Caco-2 (cell line): Measurements from ENCODE around the gene AMPD3. TPM values are rescaled to one million over a fixed set of nuclear protein-coding genes. Genes with fewer than 3 reads are reported as not detected.

ENCODE experiments used
- BruUV-seq: library from RNA; stranded (reverse); fragments of 400-500 nt; replicated peaks from 2 replicates; lab custom pipeline; 2021; lab: Mats Ljungman, UMichigan
- CTCF ChIA-PET: fragments of 300-600 bp; sonication (Branson Sonifier 250); formaldehyde crosslinking; loops from one replicate; lab custom pipeline; 2022; ENCODE audit warnings: antibody characterized with exemption; lab: Charles Lee
- POLR2A ChIA-PET: fragments of 300-600 bp; sonication (Branson Sonifier 250); formaldehyde crosslinking; loops from one replicate; lab custom pipeline; 2022; ENCODE audit warnings: antibody characterized with exemption; lab: Charles Lee
- DNase-seq, 2 experiments: peaks; one replicate each; pipeline versions ENCODE4 v3.0.0 to v3.0.0-alpha.2; 2020 to 2022
- H3K27me3 ChIP-seq: replicated peaks from 2 replicates; pipeline ENCODE4 v1.6.0; 2011; ENCODE audit warnings: low read length; ENCODE audit not compliant: control insufficient read depth, insufficient read depth
- H3K36me3 ChIP-seq: 2 replicates; pipeline ENCODE4 v1.5.1; 2011; ENCODE audit warnings: low read length; ENCODE audit not compliant: control insufficient read depth, insufficient read depth
- H3K4me1 ChIP-seq: fragments of 250-450 bp; sonication (Bioruptor Pico); 2 replicates; pipeline ENCODE4 v1.5.1; 2020; ENCODE audit warnings: mild to moderate bottlenecking
- H3K4me3 ChIP-seq: 2 replicates; pipeline ENCODE4 v1.5.1; 2011; ENCODE audit warnings: low read depth, mild to moderate bottlenecking, control low read depth, low read length
- H3K9me3 ChIP-seq: fragments of 250-450 bp; sonication (Bioruptor Pico); 2 replicates; pipeline ENCODE4 v1.5.1; 2020; ENCODE audit warnings: mild to moderate bottlenecking, moderate library complexity
- H3K27ac Mint-ChIP-seq: one replicate; pipeline ENCODE4 v1.8.0; 2022; ENCODE audit warnings: mixed read lengths; ENCODE audit not compliant: unreplicated experiment
- H3K27me3 Mint-ChIP-seq: one replicate; pipeline ENCODE4 v1.8.0; 2022; ENCODE audit warnings: mixed read lengths; ENCODE audit not compliant: insufficient read depth, unreplicated experiment
- H3K36me3 Mint-ChIP-seq: one replicate; pipeline ENCODE4 v1.8.0; 2022; ENCODE audit warnings: mild to moderate bottlenecking, mixed read lengths; ENCODE audit not compliant: insufficient read depth, unreplicated experiment
- H3K4me1 Mint-ChIP-seq: one replicate; pipeline ENCODE4 v1.8.0; 2022; ENCODE audit warnings: low read depth, mixed read lengths; ENCODE audit not compliant: unreplicated experiment
- H3K4me3 Mint-ChIP-seq: one replicate; pipeline ENCODE4 v1.8.0; 2022; ENCODE audit warnings: mild to moderate bottlenecking, moderate library complexity, mixed read lengths; ENCODE audit not compliant: unreplicated experiment
- H3K9me3 Mint-ChIP-seq: one replicate; pipeline ENCODE4 v1.8.0; 2022; ENCODE audit warnings: mixed read lengths; ENCODE audit not compliant: unreplicated experiment
- CTCF ChIP-seq, 2 experiments: fragments of 200-600 bp in 1 of 2; IDR thresholded peaks; 1 replicate in 1 of 2; 2 replicates in 1 of 2; pipeline versions ENCODE4 v1.5.1 to v1.8.0; 2011 to 2022; ENCODE audit warnings: antibody characterized with exemption in 1 of 2, control low read depth in 1 of 2, inconsistent platforms in 1 of 2, low read depth in 1 of 2, low read length in 1 of 2, mild to moderate bottlenecking in 1 of 2, moderate library complexity in 1 of 2; ENCODE audit not compliant: insufficient read depth in 1 of 2, severe bottlenecking in 1 of 2, unreplicated experiment in 1 of 2
- intact Hi-C: fragments of 100-400 bp; cut with micrococcal nuclease; formaldehyde crosslinking; loops from one replicate; pipeline ENCODE4 v1.10.0; 2022; ENCODE audit not compliant: unreplicated experiment
- total RNA-seq: library from RNA; stranded (reverse); gene quantifications from 2 replicates; pipeline ENCODE4 v1.2.3, GENCODE V29; 2022

The AMPD3 gene
- total RNA-seq, 1 experiment from 2014 or later = 13.4 TPM

- peaks cover 32% of the 10 kb centered on the region for H3K36me3 Mint-ChIP-seq
- no peak for TF ChIP-seq CTCF (IDR thresholded peaks at IDR 0.05; ENCODE audit: insufficient read depth in 1 of 2, low read depth in 1 of 2, low read length in 1 of 2, severe bottlenecking in 1 of 2, unreplicated experiment in 1 of 2)
- H3K27me3 Mint-ChIP-seq = no peaks in the 10 kb centered on the region
- Histone ChIP-seq H3K4me3 (no peak overlapping the region), H3K9me3 (no peaks in the 10 kb centered on the region), H3K27me3 (no peaks in the 10 kb centered on the region), H3K4me1 (peaks cover 15% of the 10 kb centered on the region), H3K36me3 (no peaks in the 10 kb centered on the region; the same call in 1 of the 2 replicates)
- no peak for DNase-seq
- no peak overlapping the region for H3K4me3 Mint-ChIP-seq
- H3K4me1 Mint-ChIP-seq = peaks cover 8% of the 10 kb centered on the region
- BruUV-seq = no TSS peak
- H3K9me3 Mint-ChIP-seq = no peaks in the 10 kb centered on the region
- POLR2A ChIA-PET = no interaction called here
- H3K27ac Mint-ChIP-seq = no peak overlapping the region
- CTCF ChIA-PET = interaction anchor here (1.2 kb wide), 1 partner anchor 7 kb away, joined by 3 read pairs; the partner anchor contains the start of gene RNF141
- intact Hi-C loops = no loop called here
Measured at GRCh38 chr11:10533323-10533722, 78.3 kb downstream of the AMPD3 start.

- no peak for TF ChIP-seq CTCF (IDR thresholded peaks at IDR 0.05; ENCODE audit: insufficient read depth in 1 of 2, low read depth in 1 of 2, low read length in 1 of 2, severe bottlenecking in 1 of 2, unreplicated experiment in 1 of 2)
- Mint-ChIP-seq H3K36me3 (peaks cover 28% of the 10 kb centered on the region), H3K4me1 (peaks cover 4% of the 10 kb centered on the region), H3K4me3 (no peak overlapping the region), H3K27ac (no peak overlapping the region), H3K9me3 (no peaks in the 10 kb centered on the region), H3K27me3 (no peaks in the 10 kb centered on the region)
- no peaks in the 10 kb centered on the region for H3K9me3 ChIP-seq
- ChIA-PET CTCF (no interaction called here), POLR2A (no interaction called here)
- DNase-seq = no peak
- peaks cover 15% of the 10 kb centered on the region for H3K4me1 ChIP-seq
- H3K27me3 ChIP-seq = no peaks in the 10 kb centered on the region
- no TSS peak for BruUV-seq
- intact Hi-C loops = no loop called here
- no peak overlapping the region for H3K4me3 ChIP-seq
- H3K36me3 ChIP-seq = no peaks in the 10 kb centered on the region
Measured at GRCh38 chr11:10534316-10534715, 79.3 kb downstream of the AMPD3 start.

GRCh38 chr11:10537600-10537999 lies 82.5 kb downstream of the AMPD3 start:
- Histone ChIP-seq H3K36me3 (no peaks in the 10 kb centered on the region), H3K27me3 (no peaks in the 10 kb centered on the region), H3K9me3 (no peaks in the 10 kb centered on the region), H3K4me1 (peaks cover 19% of the 10 kb centered on the region), H3K4me3 (no peak overlapping the region)
- ChIA-PET CTCF (interaction anchor here (1.4 kb wide), 1 partner anchor 197 kb away, joined by 3 read pairs; no protein-coding TSS in a partner anchor), POLR2A (no interaction called here)
- intact Hi-C loops = no loop called here
- no peak overlapping the region for H3K27ac Mint-ChIP-seq
- H3K4me1 Mint-ChIP-seq = peaks cover 7% of the 10 kb centered on the region
- no peaks in the 10 kb centered on the region for H3K9me3 Mint-ChIP-seq
- no TSS peak for BruUV-seq
- TF ChIP-seq CTCF (IDR thresholded peaks at IDR 0.05; ENCODE audit: insufficient read depth in 1 of 2, low read depth in 1 of 2, low read length in 1 of 2, severe bottlenecking in 1 of 2, unreplicated experiment in 1 of 2) = no peak
- H3K27me3 Mint-ChIP-seq = no peaks in the 10 kb centered on the region
- H3K4me3 Mint-ChIP-seq = no peak overlapping the region
- no peak for DNase-seq
- H3K36me3 Mint-ChIP-seq = peaks cover 17% of the 10 kb centered on the region
